Adrenal gland (tissue), 12 donors: ENCODE measurements around the gene TMEM132C. TPM values are rescaled to one million over a fixed set of nuclear protein-coding genes. Genes with fewer than 3 reads are reported as not detected.

ENCODE experiments used
- DNase-seq, 7 donors: peaks; one replicate each; pipeline ENCODE4 v3.0.0-alpha.2; 2019 to 2020
- H3K27ac ChIP-seq, 5 donors: fragments of 200-600 bp; sonication (generic) in 4 of 5; 1 replicate in 3 of 5; 2 replicates in 2 of 5; pipeline versions ENCODE4 v1.5.1 to v1.8.0; 2016 to 2020; ENCODE audit warnings: mild to moderate bottlenecking in 1 of 5
- H3K27me3 ChIP-seq: fragments of 200-600 bp; 2 replicates; pipeline ENCODE4 v1.8.0; 2021
- H3K36me3 ChIP-seq, 2 donors: fragments of 200-600 bp; replicated peaks in 1 of 2; 1 replicate in 1 of 2; 2 replicates in 1 of 2; pipeline versions ENCODE4 v1.5.1 to v1.8.0; 2018 to 2022
- H3K4me1 ChIP-seq, 2 donors: fragments of 200-600 bp; replicated peaks in 1 of 2; 1 replicate in 1 of 2; 2 replicates in 1 of 2; pipeline versions ENCODE4 v1.5.1 to v1.8.0; 2018 to 2021
- H3K4me3 ChIP-seq, 4 donors: fragments of 200-600 bp; sonication (generic) in 3 of 4; one replicate each; pipeline ENCODE4 v1.5.1; 2016 to 2018
- H3K9me3 ChIP-seq, 3 donors: fragments of 200-600 bp; sonication (generic) in 1 of 3; replicated peaks in 1 of 3; 1 replicate in 2 of 3; 2 replicates in 1 of 3; pipeline versions ENCODE4 v1.5.1 to v1.8.0; 2016 to 2021
- POLR2A ChIP-seq, 2 donors: fragments of 450-650 bp; IDR thresholded peaks; one replicate each; pipeline ENCODE4 v1.6.1; 2017; ENCODE audit warnings: antibody characterized with exemption in 2 of 2, mild to moderate bottlenecking in 2 of 2, moderate library complexity in 1 of 2
- WGBS, 4 donors: extraction: QIAGEN DNeasy Blood & Tissue Kit in 2 of 4; methylation state at CpG; one replicate each; pipeline versions ENCODE4 v1.1.5 to v1.1.7; 2013 to 2017; 5-methylcytosine and 5-hydroxymethylcytosine counted together
- intact Hi-C, 2 donors: fragments of 100-400 bp; cut with DNase I; formaldehyde crosslinking; loops; one replicate each; pipeline versions ENCODE4 v1.14.1 to v1.15.0; 2022 to 2023
- polyA plus RNA-seq, 3 donors: library from polyadenylated mRNA; stranded (reverse); fragments of 200-250 nt in 2 of 3; fragments of 350-450 nt in 1 of 3; fragmentation: Illumina TruSeq in 1 of 3; extraction: RNeasy Lipid Tissue Mini Kit (QIAGEN cat#74804) in 1 of 3; gene quantifications; one replicate each; pipeline ENCODE4 v1.2.3, GENCODE V29; 2013 to 2014
- total RNA-seq, 9 donors: library from RNA; depleted of rRNA in 4 of 9; stranded (reverse); fragments of >200 nt in 4 of 9; fragments of 120-200 nt in 1 of 9; fragmentation: NEBNext Ultra II Directional in 1 of 9; extraction: Animal tissue kit (Norgen Biotek cat#: 25700) in 1 of 9; gene quantifications; one replicate each; pipeline versions ENCODE4 v1.1.0 to v1.2.4, GENCODE V29; 2013 to 2023
- TF ChIP-seq, protein P1 (sequence below), 6 experiments: fragments of 450-650 bp in 4 of 6; fragments of 200-600 bp in 2 of 6; sonication (generic) in 1 of 6; IDR thresholded peaks; 1 replicate in 5 of 6; 2 replicates in 1 of 6; pipeline versions ENCODE4 v1.5.1 to v1.8.0; 2016 to 2021; ENCODE audit warnings: antibody characterized with exemption in 6 of 6, mild to moderate bottlenecking in 2 of 6, moderate library complexity in 1 of 6
- donor health status: healthy with polysubstance abuse.
- donor health status: Bipolar disorder and iron deficiency.
- donor health status: DM: yes; HTN: yes; CAD: no.
- donor health status: DM: no; HTN: no; CAD: no.
- donor health status: DM: no; HTN: no; CAD: no.
- donor health status: DM: yes; HTN: yes; CAD: no.

The TMEM132C gene
- total and polyA plus RNA-seq, 12 donors = 1.2 to 4.2 (median 2.5) TPM

DNA sequence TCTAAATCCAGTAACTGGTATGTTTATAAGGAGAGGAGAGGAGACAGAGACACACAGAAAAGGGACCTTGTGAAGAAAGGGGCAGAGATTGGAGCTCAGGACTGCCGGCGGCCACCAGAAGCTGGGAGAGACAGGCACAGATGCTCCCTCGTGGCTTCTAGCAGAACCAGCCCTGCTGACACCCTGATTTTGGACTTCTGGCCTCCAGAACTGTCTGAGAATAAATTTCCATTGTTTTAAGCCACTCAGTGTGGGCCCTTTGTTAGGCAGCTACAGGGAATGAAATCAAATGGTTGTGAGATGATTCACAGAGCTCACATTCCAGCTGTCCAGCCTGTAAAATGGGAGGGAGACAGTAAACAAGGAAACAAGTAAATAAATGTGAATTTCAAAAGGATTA lies 47.6 kb downstream of the TMEM132C start:
- Histone ChIP-seq H3K9me3 (no peaks in the 10 kb centered on the region), H3K36me3 (no peaks in the 10 kb centered on the region), H3K4me1 (no peaks in the 10 kb centered on the region), H3K27me3 (no peaks in the 10 kb centered on the region), H3K4me3 (no peak overlapping the region), H3K27ac (no peak overlapping the region)
- WGBS, 4 donors = 70 to 82% (median 79%) methylated on average over 3 of the region's 3 CpGs
- no peak for DNase-seq
- TF ChIP-seq POLR2A (IDR thresholded peaks at IDR 0.05) = no peak
- TF ChIP-seq, protein P1, sequence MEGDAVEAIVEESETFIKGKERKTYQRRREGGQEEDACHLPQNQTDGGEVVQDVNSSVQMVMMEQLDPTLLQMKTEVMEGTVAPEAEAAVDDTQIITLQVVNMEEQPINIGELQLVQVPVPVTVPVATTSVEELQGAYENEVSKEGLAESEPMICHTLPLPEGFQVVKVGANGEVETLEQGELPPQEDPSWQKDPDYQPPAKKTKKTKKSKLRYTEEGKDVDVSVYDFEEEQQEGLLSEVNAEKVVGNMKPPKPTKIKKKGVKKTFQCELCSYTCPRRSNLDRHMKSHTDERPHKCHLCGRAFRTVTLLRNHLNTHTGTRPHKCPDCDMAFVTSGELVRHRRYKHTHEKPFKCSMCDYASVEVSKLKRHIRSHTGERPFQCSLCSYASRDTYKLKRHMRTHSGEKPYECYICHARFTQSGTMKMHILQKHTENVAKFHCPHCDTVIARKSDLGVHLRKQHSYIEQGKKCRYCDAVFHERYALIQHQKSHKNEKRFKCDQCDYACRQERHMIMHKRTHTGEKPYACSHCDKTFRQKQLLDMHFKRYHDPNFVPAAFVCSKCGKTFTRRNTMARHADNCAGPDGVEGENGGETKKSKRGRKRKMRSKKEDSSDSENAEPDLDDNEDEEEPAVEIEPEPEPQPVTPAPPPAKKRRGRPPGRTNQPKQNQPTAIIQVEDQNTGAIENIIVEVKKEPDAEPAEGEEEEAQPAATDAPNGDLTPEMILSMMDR (IDR thresholded peaks at IDR 0.05) = no peak
- intact Hi-C loops = no loop called here

DNA sequence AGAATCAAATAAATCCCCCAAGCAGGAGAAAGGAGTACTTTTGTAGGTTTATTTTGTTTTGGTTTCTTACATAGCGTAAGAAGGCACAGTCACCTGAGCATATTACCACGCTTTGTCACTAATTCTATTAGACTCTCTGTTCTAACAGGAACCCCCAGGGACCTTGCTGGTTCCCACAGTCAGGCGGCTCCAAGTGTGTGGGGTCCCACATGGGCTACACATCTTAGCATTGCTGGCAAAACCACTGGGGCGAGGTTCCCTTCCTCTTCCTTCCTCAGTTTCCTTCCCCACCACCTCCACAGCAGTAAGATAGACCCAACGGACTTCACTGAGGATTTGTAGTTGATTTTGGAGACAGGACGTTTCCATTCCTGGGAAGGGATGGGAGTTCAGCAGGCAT lies 49.1 kb downstream of the TMEM132C start:
- 56 to 65% (median 58%) methylated on average over 6 of the region's 6 CpGs for WGBS, 4 donors
- no peak for DNase-seq
- no peak overlapping the region for H3K4me3 ChIP-seq
- intact Hi-C loops = no loop called here
- H3K4me1 ChIP-seq = no peaks in the 10 kb centered on the region
- H3K36me3 ChIP-seq = no peaks in the 10 kb centered on the region
- no peaks in the 10 kb centered on the region for H3K27me3 ChIP-seq
- H3K9me3 ChIP-seq = no peaks in the 10 kb centered on the region
- TF ChIP-seq, protein P1 (IDR thresholded peaks at IDR 0.05) = no peak
- TF ChIP-seq POLR2A (IDR thresholded peaks at IDR 0.05) = no peak
- H3K27ac ChIP-seq = peak overlapping the region in 1 of 5 donors; percentile 12

DNA sequence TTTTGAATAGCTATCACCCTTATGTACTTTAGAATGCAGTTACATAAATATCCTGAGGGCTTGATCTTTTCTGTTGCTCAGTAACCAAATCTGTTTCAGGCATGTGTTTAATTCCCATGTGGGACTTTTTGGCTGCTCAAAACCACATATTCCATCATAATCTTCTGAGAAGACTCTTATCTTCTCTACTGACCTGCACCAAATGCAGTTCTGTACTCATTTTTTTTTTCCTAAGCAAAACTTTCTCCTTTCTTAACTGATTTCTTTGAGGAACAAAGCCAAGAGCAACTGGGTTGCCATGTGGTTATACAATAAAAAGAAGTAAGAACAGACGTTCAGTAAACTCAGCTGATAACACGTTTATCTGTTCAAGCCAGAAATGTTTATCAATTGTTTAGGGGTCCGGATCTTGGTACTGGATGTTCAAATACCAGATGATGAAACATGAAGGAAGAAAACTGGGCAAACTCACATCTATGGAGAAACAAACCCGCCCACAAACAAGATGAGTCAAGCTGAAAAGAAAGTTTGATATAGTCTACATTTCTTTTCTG lies 50.1 kb downstream of the TMEM132C start:
- TF ChIP-seq, protein P1 (IDR thresholded peaks at IDR 0.05) = no peak
- TF ChIP-seq POLR2A (IDR thresholded peaks at IDR 0.05) = no peak
- no peak overlapping the region for H3K4me3 ChIP-seq
- intact Hi-C loops = no loop called here
- no peaks in the 10 kb centered on the region for H3K4me1 ChIP-seq
- 28 to 32% (median 30%) methylated on average over 4 of the region's 4 CpGs for WGBS, 4 donors
- no peaks in the 10 kb centered on the region for H3K36me3 ChIP-seq
- DNase-seq = no peak
- H3K27me3 ChIP-seq = no peaks in the 10 kb centered on the region
- peak overlapping the region in 1 of 5 donors; percentile 44 for H3K27ac ChIP-seq
- no peaks in the 10 kb centered on the region for H3K9me3 ChIP-seq

DNA sequence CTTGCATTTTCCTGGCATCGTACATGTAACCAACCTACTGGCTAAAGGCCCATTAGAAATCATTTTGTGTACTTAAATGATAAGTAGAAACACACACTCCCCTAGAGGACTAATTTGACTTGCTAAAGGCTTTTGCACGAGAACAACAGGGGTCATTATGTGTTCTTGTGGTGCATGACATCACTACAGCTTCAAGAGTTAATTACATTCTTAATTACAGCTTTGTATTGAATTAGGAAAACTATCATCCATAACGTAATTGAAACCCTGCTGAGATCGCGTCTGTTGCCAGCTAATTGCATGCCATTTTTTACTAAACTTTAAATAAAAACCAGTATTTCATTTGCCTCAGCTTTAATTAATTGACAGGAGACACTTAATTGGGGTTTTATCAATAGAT lies 51.4 kb downstream of the TMEM132C start:
- no peak for DNase-seq
- Histone ChIP-seq H3K9me3 (no peaks in the 10 kb centered on the region), H3K36me3 (no peaks in the 10 kb centered on the region), H3K4me3 (no peak overlapping the region), H3K4me1 (no peaks in the 10 kb centered on the region), H3K27me3 (no peaks in the 10 kb centered on the region), H3K27ac (no peak overlapping the region)
- intact Hi-C loops = no loop called here
- no peak for TF ChIP-seq POLR2A (IDR thresholded peaks at IDR 0.05)
- TF ChIP-seq, protein P1 (IDR thresholded peaks at IDR 0.05) = no peak
- WGBS, 4 donors = 57 to 69% (median 60%) methylated on average over 5 of the region's 5 CpGs
